GM08714 (cell line): ENCODE measurements around the gene GTPBP1.

Source experiments
- H3K4me3 ChIP-seq: fragments of 200-500 bp; sonication (Bioruptor generic); 2 replicates; pipeline ENCODE4 v1.5.1; 2014; ENCODE audit warnings: mild to moderate bottlenecking, low read length, inconsistent platforms
- ZNF274 ChIP-seq: IDR thresholded peaks from 2 replicates; pipeline ENCODE4 v1.6.1; 2012; ENCODE audit warnings: mild to moderate bottlenecking, low read depth, low read length

The GTPBP1 gene

DNA sequence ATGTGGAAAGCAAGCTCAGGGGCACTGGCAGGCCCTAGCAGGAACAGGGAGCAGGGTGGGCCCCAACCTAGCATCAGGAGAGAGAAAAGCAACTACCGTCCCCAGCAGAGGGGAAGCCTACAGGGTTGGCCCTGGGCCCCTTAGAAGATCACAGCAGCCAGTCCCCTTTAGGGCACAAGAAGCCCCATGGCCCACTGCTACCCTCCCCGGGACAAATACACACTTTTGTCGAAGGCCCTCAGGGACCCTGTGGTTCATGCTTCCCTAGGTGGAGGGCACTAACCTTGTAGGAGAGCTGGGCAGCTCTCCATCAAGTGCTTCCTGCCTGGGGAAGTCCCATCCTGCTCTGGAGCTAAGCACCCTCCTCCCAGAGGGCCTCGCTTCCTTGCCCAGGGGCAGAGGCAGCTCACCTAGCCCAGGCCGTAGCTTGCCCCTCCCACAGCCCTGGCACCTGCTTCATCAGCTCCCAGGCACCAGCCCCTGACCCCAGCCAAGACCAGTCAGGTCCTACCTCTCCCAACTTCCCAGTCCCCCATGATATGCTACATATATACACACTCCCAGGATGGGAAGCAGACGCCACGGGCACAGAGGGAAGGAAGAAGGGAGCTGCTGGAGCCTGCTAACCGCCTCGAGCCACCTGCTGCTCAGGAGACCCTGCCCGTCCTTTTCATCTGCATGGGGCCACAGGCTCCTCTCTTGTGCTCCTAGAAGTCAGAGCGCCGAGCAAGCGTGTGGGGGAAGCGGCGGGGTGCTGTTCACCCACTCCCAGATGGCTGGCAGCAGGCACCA lies 29.9 kb downstream of the GTPBP1 start:
- H3K4me3 ChIP-seq = no peak overlapping the region
- TF ChIP-seq ZNF274 = no peak

DNA sequence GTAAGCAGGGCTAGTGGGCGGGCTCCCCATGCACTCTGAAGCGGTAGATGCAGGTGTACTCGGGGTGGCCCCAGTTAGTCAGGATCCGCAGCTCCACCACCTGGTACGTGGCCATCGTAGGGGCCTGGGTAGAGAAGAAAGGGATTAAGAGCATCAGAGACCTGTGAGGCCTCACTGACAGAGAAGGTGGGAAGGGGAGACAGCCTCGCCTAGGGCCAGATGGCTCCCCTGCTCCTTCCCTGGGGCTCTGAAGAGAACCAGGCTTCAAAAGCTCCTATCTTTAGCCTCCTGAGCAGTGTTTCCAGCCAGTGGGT lies 30.5 kb downstream of the GTPBP1 start:
- no peak overlapping the region for H3K4me3 ChIP-seq
- TF ChIP-seq ZNF274 = no peak

DNA sequence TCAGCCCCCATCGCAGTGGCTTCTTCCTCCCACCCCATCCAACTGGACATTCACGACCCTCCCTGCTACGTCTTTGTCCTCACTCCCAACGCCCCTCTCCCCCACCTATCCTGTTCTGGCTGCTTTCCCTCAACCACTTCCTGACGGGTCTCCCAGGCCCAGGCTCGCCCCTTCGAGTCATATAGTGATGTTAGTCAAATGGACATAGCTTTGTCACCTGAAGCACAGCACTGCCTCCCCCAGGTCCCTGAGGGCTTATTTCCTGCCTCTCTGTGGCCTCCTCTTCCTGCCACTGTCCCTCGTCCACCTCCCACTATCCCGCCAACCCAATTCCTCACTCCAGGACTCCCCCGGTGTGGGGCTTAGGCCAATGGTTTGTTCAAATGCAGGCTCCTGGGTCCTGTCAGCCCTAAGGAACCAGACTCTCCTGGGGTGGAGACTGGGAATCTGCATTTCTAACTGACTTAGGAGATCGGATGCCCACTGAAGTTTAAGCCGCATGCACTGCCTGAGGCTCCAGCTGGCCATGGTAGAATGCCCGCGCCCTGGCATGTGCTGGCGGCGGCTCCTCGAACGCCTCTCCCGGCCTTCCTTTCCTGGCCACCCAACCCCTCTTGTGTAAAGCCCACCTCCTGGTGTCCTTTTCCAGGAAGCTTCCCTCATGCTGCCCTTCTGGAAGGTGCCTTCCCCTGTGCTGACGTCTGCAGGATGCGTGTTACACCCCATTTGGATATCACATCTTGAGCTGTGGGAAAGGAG lies 31.7 kb downstream of the GTPBP1 start:
- H3K4me3 ChIP-seq = no peak overlapping the region
- no peak for TF ChIP-seq ZNF274

DNA sequence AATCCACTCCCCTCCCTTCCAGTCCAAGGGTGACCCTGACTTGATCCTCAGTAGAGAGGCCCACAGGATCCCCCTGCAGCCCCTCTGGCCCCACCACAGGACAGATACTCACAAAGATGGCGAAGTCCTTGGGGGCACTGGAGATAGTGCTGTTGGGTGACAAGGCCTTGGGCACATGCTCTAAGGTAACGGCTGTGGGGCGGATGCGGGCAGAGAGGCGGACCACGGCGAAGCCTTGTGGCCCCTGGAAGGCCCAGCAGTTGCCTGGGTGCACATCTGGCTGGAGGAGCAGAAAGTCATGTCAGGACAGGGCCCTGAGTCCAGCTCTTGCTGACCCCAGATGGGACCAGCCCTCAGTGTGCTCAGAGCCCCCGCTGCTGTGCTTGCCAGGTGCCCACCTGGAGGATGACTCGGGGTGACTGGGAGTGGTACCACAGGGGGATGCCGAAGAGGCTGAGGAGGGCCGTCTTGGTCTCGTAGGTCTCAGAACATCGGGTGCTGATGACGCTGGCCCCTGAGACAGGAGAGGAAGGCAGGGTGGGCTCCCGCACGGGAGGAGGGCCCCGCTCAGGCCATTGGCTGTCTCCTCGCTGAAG lies 32.8 kb downstream of the GTPBP1 start:
- no peak for TF ChIP-seq ZNF274
- H3K4me3 ChIP-seq = no peak overlapping the region

DNA sequence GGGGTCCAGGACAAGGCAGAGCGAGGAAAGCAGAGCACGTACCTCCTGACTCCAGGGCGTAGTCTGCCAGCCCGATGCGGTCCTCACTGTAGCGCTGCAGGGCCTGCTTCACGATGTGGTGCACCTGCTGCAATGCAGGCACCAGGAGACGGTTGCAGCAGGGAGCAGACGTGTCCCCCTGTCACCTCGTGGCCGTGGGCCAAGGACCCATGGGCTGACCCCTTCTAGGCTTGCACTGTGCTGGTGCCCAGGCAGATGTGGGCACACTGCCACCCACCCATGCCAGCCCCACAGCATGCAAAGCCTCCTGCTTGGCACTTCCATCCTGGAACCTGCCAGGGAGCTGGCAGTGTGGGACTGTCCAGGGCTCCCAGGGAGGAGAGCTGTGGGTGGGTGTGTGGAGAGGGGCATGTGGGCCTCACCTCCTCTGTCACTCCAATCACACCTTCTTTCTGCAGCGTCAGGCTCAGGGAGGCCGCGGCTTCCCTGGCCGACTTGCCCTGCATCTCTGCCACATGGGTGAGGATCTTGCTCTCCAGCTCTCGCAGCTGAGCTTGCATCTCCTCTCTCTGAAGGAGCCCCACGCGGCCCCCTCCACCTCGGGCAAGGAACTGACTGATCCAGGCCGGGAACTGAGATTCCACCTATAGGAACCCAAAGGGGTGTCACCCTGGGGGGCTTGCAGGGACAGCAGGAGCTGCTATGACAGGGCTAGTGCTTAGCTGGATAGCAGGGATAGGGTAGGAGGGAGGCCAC lies 33.7 kb downstream of the GTPBP1 start:
- no peak for TF ChIP-seq ZNF274
- no peak overlapping the region for H3K4me3 ChIP-seq

DNA sequence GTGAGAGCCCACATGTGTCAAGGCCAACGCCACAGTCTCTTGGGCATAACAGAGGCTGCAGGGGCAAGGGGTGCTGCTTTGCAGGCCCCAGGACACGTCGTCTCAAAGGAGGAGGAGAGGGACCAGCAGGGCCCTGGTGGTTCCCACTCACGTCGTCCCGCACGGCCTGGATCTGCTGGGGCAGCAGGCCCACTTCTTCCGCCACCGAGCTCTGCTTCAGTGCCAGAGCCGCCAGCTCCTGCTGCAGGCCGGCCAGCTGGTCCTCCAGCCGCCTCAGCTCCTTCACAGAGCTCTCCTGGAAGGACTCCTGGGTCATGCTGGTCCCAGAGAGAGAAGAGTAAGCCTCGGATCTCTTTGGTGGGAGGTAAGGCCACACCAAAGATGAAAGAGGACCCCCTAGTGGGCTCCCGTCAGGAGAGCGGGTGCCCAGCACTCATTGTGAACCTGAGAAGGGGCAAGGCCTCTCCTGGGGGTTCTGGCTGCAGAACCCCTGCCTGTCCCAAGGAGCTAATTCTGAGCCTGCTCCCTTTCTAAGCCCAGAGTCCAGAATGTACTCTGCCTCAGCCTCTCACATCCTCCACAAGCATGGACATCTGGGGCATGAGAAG lies 34.5 kb downstream of the GTPBP1 start:
- no peak for TF ChIP-seq ZNF274
- no peak overlapping the region for H3K4me3 ChIP-seq

DNA sequence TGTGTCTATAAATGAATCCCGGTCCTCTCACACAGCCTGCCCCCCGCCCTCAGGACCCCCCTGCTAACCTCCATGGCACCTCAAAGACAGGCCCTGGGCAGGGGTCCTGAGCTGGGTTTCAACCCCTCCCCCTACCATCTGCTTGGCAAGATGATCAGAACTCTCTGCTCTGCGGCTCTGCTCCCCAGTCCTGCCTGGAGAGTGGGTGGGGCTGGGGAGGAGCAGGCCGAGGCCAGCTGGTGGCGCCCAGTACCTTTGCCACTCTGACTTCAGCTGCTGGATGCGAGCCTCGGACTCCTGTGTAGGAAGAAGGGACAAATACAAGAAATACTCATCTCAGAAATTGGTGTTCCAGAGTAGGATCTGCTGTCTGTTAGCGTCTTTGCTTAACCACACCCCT lies 35.0 kb downstream of the GTPBP1 start:
- no peak overlapping the region for H3K4me3 ChIP-seq
- no peak for TF ChIP-seq ZNF274

DNA sequence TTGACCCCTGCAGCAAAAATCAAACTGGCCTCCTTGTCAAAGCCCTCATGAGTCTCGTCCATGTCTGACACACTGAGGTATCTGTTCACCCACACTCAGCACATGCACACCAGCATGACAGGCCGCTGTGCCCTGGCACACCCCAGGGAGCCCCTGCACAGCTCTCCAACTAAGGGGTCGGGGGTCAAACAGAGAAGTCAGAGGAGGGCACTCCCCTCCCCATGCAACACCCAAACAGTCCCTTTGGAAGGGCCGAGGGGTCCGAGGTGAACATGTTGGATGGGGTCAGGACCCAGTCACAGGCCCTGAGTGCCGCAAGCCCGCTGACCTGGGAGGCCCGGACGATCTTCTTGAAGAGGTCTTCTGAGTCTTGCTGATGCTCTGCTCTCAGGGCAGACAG lies 35.4 kb downstream of the GTPBP1 start:
- no peak overlapping the region for H3K4me3 ChIP-seq
- TF ChIP-seq ZNF274 = no peak

DNA sequence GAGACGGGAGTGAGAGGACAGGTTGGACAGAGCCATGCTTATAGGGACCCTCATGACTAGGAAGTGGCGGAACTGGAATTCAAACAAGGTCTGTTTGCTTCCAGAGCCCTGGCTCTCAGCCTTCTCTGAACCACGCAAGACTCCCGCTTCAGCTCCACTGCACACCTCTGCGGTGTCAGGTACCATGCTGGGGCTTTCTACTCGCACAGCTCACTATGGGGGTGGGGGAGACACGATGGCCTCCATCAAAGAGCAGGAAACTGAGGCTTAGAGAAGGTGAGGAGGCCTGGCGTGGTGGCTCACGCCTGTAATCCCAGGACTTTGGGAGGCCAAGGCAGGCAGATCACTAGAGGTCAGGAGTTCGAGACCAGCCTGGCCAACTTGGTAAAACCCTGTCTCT lies 35.8 kb downstream of the GTPBP1 start:
- no peak for TF ChIP-seq ZNF274
- no peak overlapping the region for H3K4me3 ChIP-seq

DNA sequence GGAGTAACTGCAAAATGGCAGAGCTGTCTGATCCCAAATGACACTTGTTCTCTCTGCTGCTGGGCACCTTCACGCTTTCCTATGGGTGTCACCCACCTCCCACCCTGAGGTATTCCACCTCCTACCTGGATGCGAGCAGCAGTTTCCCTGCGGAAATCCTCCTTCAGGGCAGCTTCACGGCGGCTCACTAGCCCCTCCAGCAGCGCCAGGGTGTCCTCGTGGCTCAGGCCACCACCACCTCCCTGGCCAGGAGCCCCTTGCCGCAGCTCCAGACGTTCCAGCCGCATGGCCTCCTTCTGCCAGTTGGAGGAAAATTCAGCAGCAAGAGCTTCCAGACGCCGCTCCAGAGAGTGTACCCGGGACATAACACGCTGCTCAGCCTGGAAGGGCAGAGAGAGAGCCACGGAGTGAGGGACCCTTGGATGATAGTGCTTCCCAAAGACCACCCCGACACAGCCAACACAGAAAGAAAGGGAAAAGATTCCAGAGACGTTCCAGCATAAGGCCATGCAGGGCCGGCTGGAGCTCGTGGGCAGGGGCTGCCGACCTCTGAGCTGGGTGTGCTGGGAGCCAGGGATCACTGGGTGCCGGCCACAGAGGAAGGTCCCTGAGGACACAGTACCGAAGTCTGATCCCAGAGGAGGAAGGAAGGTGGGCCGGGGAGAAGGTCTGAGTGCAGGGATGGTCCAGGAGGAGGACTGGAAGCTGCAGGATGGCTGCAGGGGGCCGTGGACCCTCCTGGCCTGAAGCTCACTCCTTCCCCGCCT lies 36.6 kb downstream of the GTPBP1 start:
- H3K4me3 ChIP-seq = no peak overlapping the region
- no peak for TF ChIP-seq ZNF274

DNA sequence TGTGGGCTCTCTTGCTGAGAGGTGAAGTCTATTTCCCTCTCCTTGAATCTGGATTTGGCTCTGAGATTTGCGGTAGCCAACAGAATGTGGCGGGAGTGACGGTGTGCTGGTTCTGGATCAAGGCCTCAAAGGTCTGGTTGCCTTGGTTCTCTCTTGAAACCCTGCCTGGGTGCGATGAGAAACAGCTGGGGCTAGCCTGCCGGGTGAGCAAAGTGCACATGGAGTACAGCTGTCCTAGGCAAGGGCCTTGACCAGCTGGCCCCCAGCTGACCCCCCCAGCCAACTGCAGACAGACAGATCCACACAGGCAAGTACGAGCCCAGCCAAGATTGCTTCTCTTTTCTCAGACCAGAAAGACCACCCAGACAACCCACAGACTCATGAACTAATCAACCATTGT lies 39.2 kb downstream of the GTPBP1 start:
- no peak for TF ChIP-seq ZNF274
- no peak overlapping the region for H3K4me3 ChIP-seq

DNA sequence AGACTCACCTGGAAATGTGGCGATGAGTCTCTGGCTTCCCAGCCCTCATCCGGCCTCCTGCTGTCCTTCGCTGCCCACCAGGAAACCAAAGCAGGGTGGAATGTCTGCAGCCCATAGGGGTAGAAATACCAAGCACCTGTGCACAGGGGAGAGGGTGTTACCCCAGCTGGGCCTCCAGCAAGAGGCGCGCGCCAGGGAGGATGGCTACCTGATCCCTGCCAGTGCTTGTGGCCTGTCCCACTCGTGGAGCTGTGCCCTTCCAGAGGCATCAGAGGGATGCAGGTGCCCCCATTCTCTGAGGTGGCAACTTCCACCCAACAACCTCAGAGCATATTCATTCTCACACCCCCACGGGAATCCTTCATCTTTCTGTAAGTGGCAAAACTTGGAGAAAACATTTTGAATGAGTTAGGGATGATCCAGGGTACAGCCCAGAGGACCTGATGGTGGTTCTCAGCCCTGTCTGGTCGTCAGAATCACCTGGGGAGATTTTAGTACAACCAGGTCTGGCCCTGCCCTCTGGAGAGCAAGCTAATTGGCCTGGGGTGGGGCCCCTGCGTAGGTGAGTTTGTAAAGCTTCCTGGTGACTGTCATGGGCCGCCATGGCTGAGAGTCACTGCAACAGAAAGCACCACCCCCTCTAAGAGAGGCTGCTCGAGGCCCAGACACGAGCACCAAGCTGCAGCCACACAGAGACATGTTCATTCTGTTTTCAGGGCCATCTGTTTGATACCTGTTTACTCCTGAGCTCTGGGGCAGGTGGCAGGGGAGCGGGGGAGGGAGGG lies 40.1 kb downstream of the GTPBP1 start:
- TF ChIP-seq ZNF274 = no peak

More for the DNA sequence above, 40.1 kb downstream of the GTPBP1 start:
- no peak overlapping the region for H3K4me3 ChIP-seq
